IPS-20b (cell line): ENCODE data around the gene CMTM4.

ENCODE experiments used
- H3K27ac ChIP-seq: one replicate; pipeline ENCODE4 v1.5.1; 2013; ENCODE audit warnings: low read length
- H3K27me3 ChIP-seq: 2 replicates; pipeline ENCODE4 v1.6.1; 2013; ENCODE audit warnings: mild to moderate bottlenecking, low read length, inconsistent platforms; ENCODE audit not compliant: insufficient read depth
- H3K36me3 ChIP-seq: 2 replicates; pipeline ENCODE4 v1.6.1; 2013; ENCODE audit warnings: low read depth, mild to moderate bottlenecking, inconsistent platforms, low read length, moderate library complexity; ENCODE audit not compliant: insufficient read depth
- H3K4me1 ChIP-seq: 2 replicates; pipeline ENCODE4 v1.6.1; 2013; ENCODE audit warnings: mild to moderate bottlenecking, control low read depth, inconsistent platforms, low read length, moderate library complexity; ENCODE audit not compliant: insufficient read depth
- H3K4me3 ChIP-seq: 2 replicates; pipeline ENCODE4 v1.5.1; 2013; ENCODE audit warnings: mild to moderate bottlenecking, low read length, inconsistent platforms
- H3K9ac ChIP-seq: 2 replicates; pipeline ENCODE4 v1.6.1; 2013; ENCODE audit warnings: low read depth, mild to moderate bottlenecking, inconsistent platforms, low read length, moderate library complexity
- H3K9me3 ChIP-seq: 2 replicates; pipeline ENCODE4 v1.6.1; 2013; ENCODE audit warnings: mild to moderate bottlenecking, low read depth, low read length, inconsistent platforms; ENCODE audit not compliant: insufficient read depth

CMTM4 gene

GRCh38 chr16:66720766-66721165 is 24.2 kb upstream of the CMTM4 start:
- Histone ChIP-seq H3K9ac (no peak overlapping the region), H3K9me3 (no peaks in the 10 kb centered on the region), H3K27ac (no peak overlapping the region), H3K4me1 (no peaks in the 10 kb centered on the region), H3K36me3 (peaks cover 65% of the 10 kb centered on the region), H3K27me3 (no peaks in the 10 kb centered on the region), H3K4me3 (no peak overlapping the region)

- Histone ChIP-seq H3K4me1 (no peaks in the 10 kb centered on the region), H3K27me3 (no peaks in the 10 kb centered on the region), H3K9me3 (no peaks in the 10 kb centered on the region), H3K4me3 (no peak overlapping the region), H3K27ac (no peak overlapping the region), H3K9ac (no peak overlapping the region), H3K36me3 (peaks cover 50% of the 10 kb centered on the region)
These were observed 22.7 kb upstream of the CMTM4 start for GRCh38 chr16:66719246-66719645.

DNA sequence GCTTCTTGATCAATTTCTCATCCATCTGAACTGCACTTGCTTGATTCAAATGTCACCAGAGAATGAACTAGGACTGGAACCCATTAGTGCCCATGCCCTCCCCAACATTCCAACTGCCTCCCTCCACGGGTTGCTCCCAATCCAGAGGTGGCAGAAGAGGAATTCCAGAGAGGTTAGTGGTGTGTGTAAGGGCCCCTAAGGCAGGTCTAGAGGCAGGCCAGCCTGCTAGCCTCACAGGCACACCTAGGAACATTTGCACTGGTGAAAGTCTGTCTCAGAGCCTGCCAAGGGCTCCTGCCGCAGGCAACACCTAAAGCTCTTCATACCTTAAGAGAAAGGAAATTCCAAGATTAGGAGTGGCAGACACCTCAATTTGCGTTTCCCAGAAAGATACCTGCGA is 21.2 kb upstream of the CMTM4 start:
- no peaks in the 10 kb centered on the region for H3K9me3 ChIP-seq
- no peak overlapping the region for H3K4me3 ChIP-seq
- no peak overlapping the region for H3K9ac ChIP-seq
- peaks cover 35% of the 10 kb centered on the region for H3K36me3 ChIP-seq
- H3K27ac ChIP-seq = no peak overlapping the region
- H3K4me1 ChIP-seq = no peaks in the 10 kb centered on the region
- H3K27me3 ChIP-seq = no peaks in the 10 kb centered on the region

- H3K4me3 ChIP-seq = no peak overlapping the region
- H3K27me3 ChIP-seq = no peaks in the 10 kb centered on the region
- no peaks in the 10 kb centered on the region for H3K4me1 ChIP-seq
- no peak overlapping the region for H3K9ac ChIP-seq
- peaks cover 29% of the 10 kb centered on the region for H3K36me3 ChIP-seq
- H3K9me3 ChIP-seq = no peaks in the 10 kb centered on the region
- H3K27ac ChIP-seq = no peak overlapping the region
These were observed 20.7 kb upstream of the CMTM4 start for GRCh38 chr16:66717112-66717675.

GRCh38 chr16:66714654-66715307 is 18.2 kb upstream of the CMTM4 start:
- peaks cover 8% of the 10 kb centered on the region; the same call in 1 of the 2 replicates for H3K36me3 ChIP-seq
- H3K4me3 ChIP-seq = no peak overlapping the region
- H3K9ac ChIP-seq = no peak overlapping the region
- H3K4me1 ChIP-seq = no peaks in the 10 kb centered on the region
- H3K27me3 ChIP-seq = no peaks in the 10 kb centered on the region
- H3K9me3 ChIP-seq = no peaks in the 10 kb centered on the region
- no peak overlapping the region for H3K27ac ChIP-seq

DNA sequence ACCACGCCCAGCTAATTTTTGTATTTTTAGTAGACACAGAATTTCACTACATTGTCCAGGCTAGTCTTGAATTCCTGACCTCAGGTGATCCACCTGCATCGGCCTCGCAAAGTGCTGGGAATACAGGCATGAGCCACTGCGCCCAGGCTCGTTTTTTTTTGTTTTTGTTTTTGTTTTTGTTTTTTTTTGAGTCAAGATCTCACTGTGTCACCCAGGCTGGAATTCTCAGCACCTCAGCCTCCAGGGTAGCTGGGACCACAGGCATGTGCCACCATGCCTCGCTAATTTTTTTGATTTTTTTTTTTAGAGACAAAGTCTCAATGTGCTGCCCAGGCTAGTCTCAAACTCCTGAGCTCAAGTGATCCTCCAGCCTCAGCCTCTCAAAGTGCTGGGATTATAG is 17.5 kb upstream of the CMTM4 start:
- Histone ChIP-seq H3K4me3 (no peak overlapping the region), H3K9ac (no peak overlapping the region), H3K27me3 (no peaks in the 10 kb centered on the region), H3K36me3 (peaks cover 3% of the 10 kb centered on the region; the same call in 1 of the 2 replicates), H3K27ac (no peak overlapping the region), H3K9me3 (no peaks in the 10 kb centered on the region), H3K4me1 (no peaks in the 10 kb centered on the region)

GRCh38 chr16:66713076-66713475 is 16.5 kb upstream of the CMTM4 start:
- no peak overlapping the region for H3K4me3 ChIP-seq
- H3K27ac ChIP-seq = no peak overlapping the region
- no peaks in the 10 kb centered on the region for H3K9me3 ChIP-seq
- no peak overlapping the region for H3K9ac ChIP-seq
- H3K36me3 ChIP-seq = no peaks in the 10 kb centered on the region
- H3K27me3 ChIP-seq = no peaks in the 10 kb centered on the region
- no peaks in the 10 kb centered on the region for H3K4me1 ChIP-seq

DNA sequence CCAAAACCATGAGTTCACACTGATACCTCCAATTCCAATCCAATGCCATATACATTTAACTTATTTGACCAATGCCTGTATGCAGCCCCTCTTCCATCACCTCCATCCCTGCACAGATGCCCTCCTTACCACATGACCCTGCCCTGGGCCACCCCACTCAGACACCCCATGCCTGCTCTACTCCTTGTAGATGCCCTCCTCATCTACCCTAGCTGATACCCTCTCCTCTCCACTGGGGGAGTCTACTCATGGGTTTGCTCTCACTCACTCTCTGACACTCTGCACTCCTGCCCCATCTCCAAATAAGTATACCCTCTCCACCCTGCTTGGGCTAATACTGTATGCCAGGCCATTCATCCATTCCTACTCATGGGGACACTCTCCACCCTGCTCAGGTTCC is 16.0 kb upstream of the CMTM4 start:
- H3K36me3 ChIP-seq = no peaks in the 10 kb centered on the region
- no peaks in the 10 kb centered on the region for H3K4me1 ChIP-seq
- no peaks in the 10 kb centered on the region for H3K27me3 ChIP-seq
- H3K27ac ChIP-seq = no peak overlapping the region
- H3K9me3 ChIP-seq = no peaks in the 10 kb centered on the region
- no peak overlapping the region for H3K9ac ChIP-seq
- H3K4me3 ChIP-seq = no peak overlapping the region

DNA sequence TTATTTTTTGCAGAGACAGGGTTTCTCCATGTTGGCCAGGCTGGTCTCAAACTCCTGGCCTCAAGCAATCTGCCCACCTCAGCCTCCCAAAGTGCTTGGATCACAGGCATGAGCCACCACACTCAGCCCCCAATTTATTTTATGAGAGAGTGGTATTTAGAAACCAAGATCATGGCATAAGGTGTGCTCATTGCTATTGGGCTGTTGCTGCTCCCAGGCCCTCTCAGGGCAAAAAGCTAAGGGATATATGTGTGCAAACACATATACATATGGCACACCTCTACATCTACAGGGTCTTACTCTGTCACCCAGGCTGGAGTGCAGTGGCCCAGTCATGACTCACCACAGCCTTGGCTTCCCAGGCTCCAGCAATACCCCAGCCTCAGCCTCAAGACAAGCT is 15.0 kb upstream of the CMTM4 start:
- H3K9ac ChIP-seq = no peak overlapping the region
- H3K36me3 ChIP-seq = no peaks in the 10 kb centered on the region
- no peak overlapping the region for H3K27ac ChIP-seq
- no peaks in the 10 kb centered on the region for H3K27me3 ChIP-seq
- H3K4me1 ChIP-seq = no peaks in the 10 kb centered on the region
- no peak overlapping the region for H3K4me3 ChIP-seq
- no peaks in the 10 kb centered on the region for H3K9me3 ChIP-seq

DNA sequence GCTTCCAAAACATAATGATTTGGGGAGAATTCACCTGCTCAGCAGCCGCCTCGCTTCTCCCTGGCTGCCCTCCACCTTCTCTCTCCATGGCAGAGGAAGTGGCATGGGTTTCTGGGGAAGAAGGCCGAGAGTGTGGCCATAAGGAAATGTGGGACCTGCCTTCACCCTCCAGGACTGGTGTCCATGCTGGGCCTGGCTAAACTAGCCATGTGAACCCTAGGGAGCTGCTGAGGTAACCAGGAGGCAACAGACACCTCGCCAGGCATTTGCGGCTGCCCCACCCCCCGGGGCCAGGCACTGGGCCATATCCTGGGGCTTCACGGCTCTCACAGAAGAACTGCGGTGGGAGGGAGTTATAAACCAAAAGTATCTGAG is 9.9 kb upstream of the CMTM4 start:
- H3K9ac ChIP-seq = no peak overlapping the region
- H3K36me3 ChIP-seq = no peaks in the 10 kb centered on the region
- no peaks in the 10 kb centered on the region for H3K27me3 ChIP-seq
- no peaks in the 10 kb centered on the region for H3K9me3 ChIP-seq
- H3K27ac ChIP-seq = no peak overlapping the region
- H3K4me3 ChIP-seq = no peak overlapping the region
- H3K4me1 ChIP-seq = no peaks in the 10 kb centered on the region

- no peak overlapping the region for H3K9ac ChIP-seq
- no peaks in the 10 kb centered on the region for H3K4me1 ChIP-seq
- H3K9me3 ChIP-seq = no peaks in the 10 kb centered on the region
- H3K27me3 ChIP-seq = no peaks in the 10 kb centered on the region
- H3K36me3 ChIP-seq = no peaks in the 10 kb centered on the region
- no peak overlapping the region for H3K4me3 ChIP-seq
- no peak overlapping the region for H3K27ac ChIP-seq
These were observed 9.4 kb upstream of the CMTM4 start for GRCh38 chr16:66705790-66706505.
